WTC11 (cell line): ENCODE results near the gene AOAH. TPM values are rescaled to one million over a fixed set of nuclear protein-coding genes. Genes with fewer than 3 reads are reported as not detected.

Experiments
- ATAC-seq: fragments of 200-7000 bp; cut with Tn5 transposase; 2 replicates; pipeline ENCODE4 v1.10.0; 2021; ENCODE audit warnings: mild to moderate bottlenecking, moderate library complexity
- CTCF ChIA-PET: fragments of 300-600 bp; sonication (Branson Sonifier 250); formaldehyde crosslinking; loops from one replicate; lab custom pipeline; 2021; ENCODE audit warnings: antibody characterized with exemption; lab: Charles Lee
- POLR2A ChIA-PET: fragments of 350-600 bp; sonication (Branson Sonifier 250); formaldehyde crosslinking; loops from one replicate; lab custom pipeline; 2021; ENCODE audit warnings: antibody characterized with exemption; lab: Charles Lee
- DNase-seq: peaks from one replicate; pipeline ENCODE4 v3.0.0; 2021; ENCODE audit warnings: low spot score
- H3K27ac Mint-ChIP-seq: 2 replicates; pipeline ENCODE4 v1.8.0; 2021; ENCODE audit warnings: mixed read lengths
- H3K27me3 Mint-ChIP-seq: 2 replicates; pipeline ENCODE4 v1.8.0; 2021; ENCODE audit warnings: low read depth, mild to moderate bottlenecking, moderate library complexity, mixed read lengths
- H3K36me3 Mint-ChIP-seq: 2 replicates; pipeline ENCODE4 v1.8.0; 2021; ENCODE audit warnings: mixed read lengths
- H3K4me1 Mint-ChIP-seq: 2 replicates; pipeline ENCODE4 v1.8.0; 2022; ENCODE audit warnings: mixed read lengths
- H3K4me3 Mint-ChIP-seq: 2 replicates; pipeline ENCODE4 v1.8.0; 2021; ENCODE audit warnings: mild to moderate bottlenecking, moderate library complexity, mixed read lengths
- H3K9me3 Mint-ChIP-seq: 2 replicates; pipeline ENCODE4 v1.8.0; 2021; ENCODE audit warnings: mixed read lengths
- AFF4 ChIP-seq: sonication (generic); formaldehyde crosslinking; IDR thresholded peaks from 2 replicates; pipeline ENCODE4 v1.8.1; 2023; ENCODE audit warnings: mild to moderate bottlenecking, missing genetic modification reagents, borderline replicate concordance
- CREB1 ChIP-seq: sonication (generic); formaldehyde crosslinking; IDR thresholded peaks from 2 replicates; pipeline ENCODE4 v1.8.0; 2023; ENCODE audit warnings: mild to moderate bottlenecking, missing genetic modification reagents
- E2F1 ChIP-seq: sonication (generic); formaldehyde crosslinking; IDR thresholded peaks from 2 replicates; pipeline ENCODE4 v1.8.0; 2022; ENCODE audit warnings: mild to moderate bottlenecking, missing genetic modification reagents
- ELF4 ChIP-seq: sonication (generic); formaldehyde crosslinking; IDR thresholded peaks from 2 replicates; pipeline ENCODE4 v1.8.1; 2022; ENCODE audit warnings: low read depth, mild to moderate bottlenecking, moderate library complexity, missing genetic modification reagents
- EMX1 ChIP-seq: fragments of 250-450 bp; sonication (Bioruptor Pico); IDR thresholded peaks from 2 replicates; pipeline ENCODE4 v1.8.0; 2021; ENCODE audit warnings: mild to moderate bottlenecking
- ERG ChIP-seq: fragments of 250-450 bp; sonication (Bioruptor Pico); IDR thresholded peaks from 2 replicates; pipeline ENCODE4 v1.8.0; 2021; ENCODE audit warnings: mild to moderate bottlenecking
- FOXJ3 ChIP-seq: sonication (generic); formaldehyde crosslinking; IDR thresholded peaks from 2 replicates; pipeline ENCODE4 v1.9.0; 2021; ENCODE audit warnings: missing genetic modification reagents, mild to moderate bottlenecking, borderline replicate concordance
- FOXP1 ChIP-seq: sonication (generic); formaldehyde crosslinking; IDR thresholded peaks from 2 replicates; pipeline ENCODE4 v1.8.0; 2022; ENCODE audit warnings: missing genetic modification reagents, mild to moderate bottlenecking, moderate library complexity, borderline replicate concordance
- MAX ChIP-seq: sonication (generic); formaldehyde crosslinking; IDR thresholded peaks from 2 replicates; pipeline ENCODE4 v1.8.0; 2022; ENCODE audit warnings: mild to moderate bottlenecking, missing genetic modification reagents
- MLX ChIP-seq: sonication (generic); formaldehyde crosslinking; IDR thresholded peaks from 2 replicates; pipeline ENCODE4 v1.8.1; 2023; ENCODE audit warnings: mild to moderate bottlenecking, missing genetic modification reagents, moderate library complexity
- MYBL2 ChIP-seq: sonication (generic); formaldehyde crosslinking; IDR thresholded peaks from 2 replicates; pipeline ENCODE4 v1.8.1; 2023; ENCODE audit warnings: mild to moderate bottlenecking, moderate library complexity, missing genetic modification reagents
- RELA ChIP-seq: sonication (generic); formaldehyde crosslinking; IDR thresholded peaks from 2 replicates; pipeline ENCODE4 v1.8.1; 2022; ENCODE audit warnings: missing genetic modification reagents, mild to moderate bottlenecking, borderline replicate concordance
- SOX15 ChIP-seq: fragments of 250-450 bp; sonication (Bioruptor Pico); IDR thresholded peaks from 2 replicates; pipeline ENCODE4 v1.9.0; 2021; ENCODE audit warnings: mild to moderate bottlenecking
- SP1 ChIP-seq: sonication (generic); formaldehyde crosslinking; conservative IDR thresholded peaks from 2 replicates; pipeline ENCODE4 v1.8.1; 2022; ENCODE audit warnings: missing genetic modification reagents
- STAT6 ChIP-seq: sonication (generic); formaldehyde crosslinking; conservative IDR thresholded peaks from 2 replicates; pipeline ENCODE4 v1.8.1; 2023; ENCODE audit warnings: mild to moderate bottlenecking, low read depth, missing genetic modification reagents, moderate library complexity
- TEAD1 ChIP-seq: sonication (generic); formaldehyde crosslinking; IDR thresholded peaks from 2 replicates; pipeline ENCODE4 v1.8.0; 2022; ENCODE audit warnings: mild to moderate bottlenecking, missing genetic modification reagents
- USF2 ChIP-seq: sonication (generic); formaldehyde crosslinking; IDR thresholded peaks from 2 replicates; pipeline ENCODE4 v1.8.1; 2023; ENCODE audit warnings: mild to moderate bottlenecking, missing genetic modification reagents, moderate library complexity
- ZNF138 ChIP-seq: sonication (generic); formaldehyde crosslinking; conservative IDR thresholded peaks from 2 replicates; pipeline ENCODE4 v1.8.1; 2022; ENCODE audit warnings: mild to moderate bottlenecking, moderate library complexity, missing genetic modification reagents
- ZNF281 ChIP-seq: sonication (generic); formaldehyde crosslinking; IDR thresholded peaks from 2 replicates; pipeline ENCODE4 v1.8.0; 2023; ENCODE audit warnings: mild to moderate bottlenecking, missing genetic modification reagents
- ZSCAN18 ChIP-seq: fragments of 250-450 bp; sonication (Bioruptor Pico); IDR thresholded peaks from 2 replicates; pipeline ENCODE4 v2.1.2; 2022; ENCODE audit warnings: mild to moderate bottlenecking, moderate library complexity
- total RNA-seq: library from RNA; stranded (reverse); gene quantifications from 3 replicates; pipeline ENCODE4 v1.2.3, GENCODE V29; 2021

The AOAH gene
- total RNA-seq, 1 experiment from 2014 or later, result 0.31 TPM

- no peak overlapping the region for H3K4me3 Mint-ChIP-seq
- DNase-seq (no peak), ATAC-seq (no peak)
- no peaks in the 10 kb centered on the region for H3K36me3 Mint-ChIP-seq
- no peaks in the 10 kb centered on the region for H3K4me1 Mint-ChIP-seq
- CTCF ChIA-PET, result no interaction called here
- TF ChIP-seq STAT6, result no peak
- TF ChIP-seq AFF4 (CRISPR knock-in tag), result no peak
- TF ChIP-seq MLX, result no peak
- no peak for TF ChIP-seq MYBL2 (CRISPR knock-in tag)
- no peak for TF ChIP-seq SOX15 (CRISPR knock-in tag)
- TF ChIP-seq EMX1, result no peak
- no peak for TF ChIP-seq ERG (CRISPR knock-in tag)
- TF ChIP-seq E2F1, result no peak
- no peak for TF ChIP-seq FOXP1 (CRISPR knock-in tag)
- TF ChIP-seq RELA (CRISPR knock-in tag), result no peak
- no peak for TF ChIP-seq FOXJ3 (CRISPR knock-in tag)
- TF ChIP-seq TEAD1, result no peak
- no peak for TF ChIP-seq SP1 (CRISPR knock-in tag)
- TF ChIP-seq, all 79 proteins: peak for 0
- Mint-ChIP-seq H3K27ac (no peak overlapping the region), H3K27me3 (peaks cover 5% of the 10 kb centered on the region; the same call in 1 of the 2 replicates), H3K9me3 (no peaks in the 10 kb centered on the region)
- POLR2A ChIA-PET, result no interaction called here
These were observed 26.2 kb upstream of the AOAH start for GRCh38 chr7:36750451-36750850.

GRCh38 chr7:36749282-36749960 is 25.1 kb upstream of the AOAH start:
- ChIA-PET CTCF (no interaction called here), POLR2A (no interaction called here)
- no peak overlapping the region for H3K27ac Mint-ChIP-seq
- no peak overlapping the region for H3K4me3 Mint-ChIP-seq
- H3K36me3 Mint-ChIP-seq, result no peaks in the 10 kb centered on the region
- H3K9me3 Mint-ChIP-seq, result no peaks in the 10 kb centered on the region
- H3K4me1 Mint-ChIP-seq, result no peaks in the 10 kb centered on the region
- DNase-seq (no peak), ATAC-seq (no peak)
- peaks cover 5% of the 10 kb centered on the region; the same call in 1 of the 2 replicates for H3K27me3 Mint-ChIP-seq
- TF ChIP-seq ZSCAN18 (CRISPR knock-in tag), result no peak
- no peak for TF ChIP-seq MAX
- no peak for TF ChIP-seq ZNF138 (CRISPR knock-in tag)
- no peak for TF ChIP-seq CREB1 (CRISPR knock-in tag)
- TF ChIP-seq USF2 (CRISPR knock-in tag), result no peak
- TF ChIP-seq RELA (CRISPR knock-in tag), result no peak
- TF ChIP-seq ZNF281 (CRISPR knock-in tag), result no peak
- no peak for TF ChIP-seq ELF4 (CRISPR knock-in tag)
